Medulla oblongata (tissue), 1 donor: Measurements from ENCODE around the gene CMTM5.
A peak's percentile ranks its signal among the peaks of the same experiment; 100 is the strongest.
"Not testable (repeated sequence)": the region's sequence is repeated elsewhere in the genome, so short reads cannot be mapped to it uniquely, and the experiment has no call there.

Experiments used
- DNase-seq: peaks from one replicate; pipeline ENCODE4 v3.0.0-alpha.2; 2015; ENCODE audit errors: extremely low spot score

CMTM5 gene

GRCh38 chr14:23378612-23379220 is 1.9 kb downstream of the CMTM5 start:
- DNase-seq: no peak

- peak; percentile 66 for DNase-seq
Observed at GRCh38 chr14:23379366-23380196, 2.7 kb downstream of the CMTM5 start.

GRCh38 chr14:23380197-23380914 is 3.5 kb downstream of the CMTM5 start:
- peak; percentile 45 for DNase-seq

- DNase-seq: no peak
Observed at GRCh38 chr14:23380976-23381375, 4.1 kb downstream of the CMTM5 start.

- no peak for DNase-seq
Observed at GRCh38 chr14:23381871-23382270, 5.0 kb downstream of the CMTM5 start.

GRCh38 chr14:23382276-23382675 is 5.4 kb downstream of the CMTM5 start:
- DNase-seq: no peak

- DNase-seq: no peak
Observed at GRCh38 chr14:23382731-23383440, 6.0 kb downstream of the CMTM5 start.

- no peak for DNase-seq
Observed at GRCh38 chr14:23384364-23385080, 7.7 kb downstream of the CMTM5 start.

GRCh38 chr14:23385244-23385641 is 8.4 kb downstream of the CMTM5 start:
- DNase-seq: no peak

- no peak for DNase-seq
Observed at GRCh38 chr14:23385642-23386265, 8.9 kb downstream of the CMTM5 start.

- DNase-seq: not testable (repeated sequence)
Observed at GRCh38 chr14:23386266-23386657, 9.4 kb downstream of the CMTM5 start.

- DNase-seq: no peak
Observed at GRCh38 chr14:23386999-23387398, 10.2 kb downstream of the CMTM5 start.

- DNase-seq: no peak
Observed at GRCh38 chr14:23387916-23388882, 11.4 kb downstream of the CMTM5 start.

- DNase-seq: no peak
Observed at GRCh38 chr14:23388996-23389395, 12.2 kb downstream of the CMTM5 start.

- DNase-seq: no peak
Observed at GRCh38 chr14:23389396-23389795, 12.6 kb downstream of the CMTM5 start.

GRCh38 chr14:23389871-23390270 is 13.0 kb downstream of the CMTM5 start:
- not testable (repeated sequence) for DNase-seq

GRCh38 chr14:23392613-23393012 is 15.8 kb downstream of the CMTM5 start:
- DNase-seq: no peak

GRCh38 chr14:23396126-23396525 is 19.3 kb downstream of the CMTM5 start:
- no peak for DNase-seq

- DNase-seq: no peak
Observed at GRCh38 chr14:23396781-23397407, 20.0 kb downstream of the CMTM5 start.
